ENCODE data around the gene UTF1.

The UTF1 gene

DNA sequence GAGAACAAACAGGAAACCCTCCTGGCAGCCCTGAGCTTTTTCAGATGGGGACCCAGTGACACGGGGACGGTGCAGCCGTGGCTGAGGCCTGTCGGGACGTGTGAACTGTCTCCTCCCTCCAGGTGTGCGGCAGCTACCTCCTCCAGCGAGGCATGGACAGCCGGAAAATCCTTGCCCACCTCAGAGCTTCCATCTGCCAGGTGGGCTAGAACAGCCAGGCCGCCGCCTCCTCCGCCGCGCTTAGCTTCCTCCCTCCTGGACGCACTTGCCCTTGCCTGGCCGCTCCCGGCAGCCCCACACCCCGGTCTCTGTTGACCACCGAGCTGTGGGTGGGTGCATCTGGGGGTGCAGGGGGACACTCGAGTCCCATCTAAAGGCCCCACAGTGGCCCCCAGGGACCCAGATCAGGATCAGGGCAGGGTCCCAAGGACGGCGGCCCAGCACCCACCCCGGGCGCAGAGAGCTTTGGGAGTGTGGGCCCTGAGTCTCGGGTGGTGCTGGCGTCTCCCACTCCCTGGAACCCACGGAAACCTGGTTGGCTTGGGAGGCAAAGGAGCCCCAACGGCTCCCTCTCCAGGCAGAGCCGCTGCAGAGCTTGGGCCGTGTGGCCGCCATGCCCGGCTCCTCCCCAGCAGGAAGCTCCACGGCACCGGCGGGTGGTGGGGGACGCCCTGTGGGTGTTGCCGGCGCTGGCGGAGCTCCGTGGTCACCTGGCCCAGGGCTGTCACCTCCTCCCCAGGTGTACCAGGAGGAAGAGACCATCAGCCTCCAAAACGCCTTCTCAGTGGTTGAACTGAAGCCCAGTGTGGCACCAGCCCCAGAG is 32.9 kb upstream of the UTF1 start:
- DNase-seq (ENCODE audit: low spot score) = no peak

DNA sequence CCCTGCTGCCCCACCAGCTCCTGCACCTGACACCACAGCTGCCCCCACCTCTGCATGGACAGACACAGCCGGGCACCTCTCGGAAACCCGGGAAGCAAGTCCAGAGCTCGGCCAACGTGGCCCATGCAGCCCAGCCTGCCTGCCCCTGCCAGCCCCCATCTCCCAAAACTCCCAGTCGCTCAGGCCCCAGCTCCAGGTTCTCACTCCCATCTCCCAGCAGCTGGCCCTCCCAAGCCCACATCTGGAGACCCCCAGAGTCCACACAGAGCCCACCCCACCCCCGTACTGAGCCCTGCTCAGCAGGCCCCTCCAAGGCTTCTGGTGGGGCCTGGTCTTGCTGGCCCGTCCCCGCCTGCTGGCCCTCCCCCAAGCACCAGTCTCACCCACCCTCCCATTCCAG is 32.2 kb upstream of the UTF1 start:
- no peak for DNase-seq (ENCODE audit: low spot score)

DNA sequence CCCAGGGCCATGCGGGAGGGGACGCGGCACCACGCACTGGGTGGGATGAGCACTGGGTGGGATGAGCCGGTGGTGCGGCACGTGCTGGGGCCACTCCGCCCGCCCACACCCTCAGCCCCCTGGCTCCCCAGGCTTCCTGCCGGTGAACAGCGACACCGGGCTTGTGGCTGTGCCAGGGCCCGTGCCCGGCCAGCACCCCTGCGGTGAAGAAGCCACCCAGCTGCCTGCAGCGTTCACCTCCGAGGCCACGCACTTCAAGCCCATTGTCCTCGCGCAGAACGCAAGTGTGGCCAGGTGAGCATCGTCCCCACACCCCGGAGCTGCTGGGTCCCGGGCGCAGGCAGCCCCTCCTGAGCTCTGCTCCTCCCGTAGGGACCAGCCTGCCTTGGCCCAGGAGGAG is 31.8 kb upstream of the UTF1 start:
- DNase-seq (ENCODE audit: low spot score) = no peak

DNA sequence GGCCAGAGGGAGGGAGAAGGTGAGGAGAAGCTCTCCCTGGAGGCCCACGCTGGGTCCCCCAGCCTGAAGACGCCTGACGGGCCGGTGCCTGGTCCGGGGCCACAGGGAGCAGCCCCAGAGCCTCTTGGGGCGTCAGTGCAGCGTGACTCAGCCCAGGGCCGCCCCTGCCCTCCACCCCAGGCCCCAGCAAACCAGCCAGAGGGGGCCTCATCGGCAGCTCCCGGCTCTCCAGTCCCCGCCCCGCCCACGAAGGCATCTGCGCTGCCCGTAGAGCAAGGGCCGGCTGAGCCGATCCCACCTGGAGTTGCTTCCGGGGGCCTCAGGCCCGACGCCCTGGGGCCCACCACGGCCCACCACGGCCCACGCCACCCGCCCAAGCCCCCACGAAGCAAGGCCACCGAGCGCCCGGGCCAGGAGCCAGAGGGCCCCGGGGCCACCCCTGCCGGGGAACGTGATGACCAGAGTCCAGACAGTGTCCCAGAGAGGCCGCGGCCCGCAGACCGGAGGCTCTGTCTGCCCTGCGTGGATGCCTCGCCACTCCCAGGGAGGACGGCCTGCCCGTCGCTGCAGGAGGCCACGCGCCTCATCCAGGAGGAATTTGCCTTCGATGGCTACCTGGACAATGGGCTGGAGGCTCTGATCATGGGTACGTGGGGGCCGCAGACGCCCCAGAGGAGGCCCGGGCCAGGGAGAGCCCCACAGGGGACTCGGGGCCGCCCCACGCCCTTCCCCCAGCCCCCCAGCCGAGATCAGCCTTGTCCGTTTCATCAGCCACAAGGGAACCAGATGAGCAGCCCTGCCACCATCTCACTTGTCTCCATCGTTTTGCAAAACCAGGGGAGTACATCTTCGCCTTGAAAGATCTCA is 31.2 kb upstream of the UTF1 start:
- no peak for DNase-seq (ENCODE audit: low spot score)

DNA sequence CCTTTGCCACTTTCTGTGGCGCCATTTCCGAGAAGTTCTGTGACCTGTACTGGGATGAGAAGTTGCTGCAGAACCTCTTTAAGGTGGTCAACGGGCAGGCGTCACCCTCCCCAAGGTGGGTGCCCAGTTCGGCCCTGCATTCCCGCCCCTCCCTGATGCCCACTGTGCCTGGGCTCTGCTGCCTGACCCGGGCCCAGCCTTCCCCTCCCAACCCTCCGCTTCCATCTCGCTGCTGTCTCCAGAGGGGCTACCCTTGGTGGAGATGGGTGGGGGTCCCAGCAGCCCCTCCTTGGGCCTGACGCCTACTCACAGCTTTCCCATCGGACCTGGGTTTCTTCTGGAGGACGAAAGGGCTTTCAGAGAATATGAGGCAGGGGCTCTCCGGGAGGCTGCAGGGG is 30.5 kb upstream of the UTF1 start:
- DNase-seq (ENCODE audit: low spot score) = no peak

DNA sequence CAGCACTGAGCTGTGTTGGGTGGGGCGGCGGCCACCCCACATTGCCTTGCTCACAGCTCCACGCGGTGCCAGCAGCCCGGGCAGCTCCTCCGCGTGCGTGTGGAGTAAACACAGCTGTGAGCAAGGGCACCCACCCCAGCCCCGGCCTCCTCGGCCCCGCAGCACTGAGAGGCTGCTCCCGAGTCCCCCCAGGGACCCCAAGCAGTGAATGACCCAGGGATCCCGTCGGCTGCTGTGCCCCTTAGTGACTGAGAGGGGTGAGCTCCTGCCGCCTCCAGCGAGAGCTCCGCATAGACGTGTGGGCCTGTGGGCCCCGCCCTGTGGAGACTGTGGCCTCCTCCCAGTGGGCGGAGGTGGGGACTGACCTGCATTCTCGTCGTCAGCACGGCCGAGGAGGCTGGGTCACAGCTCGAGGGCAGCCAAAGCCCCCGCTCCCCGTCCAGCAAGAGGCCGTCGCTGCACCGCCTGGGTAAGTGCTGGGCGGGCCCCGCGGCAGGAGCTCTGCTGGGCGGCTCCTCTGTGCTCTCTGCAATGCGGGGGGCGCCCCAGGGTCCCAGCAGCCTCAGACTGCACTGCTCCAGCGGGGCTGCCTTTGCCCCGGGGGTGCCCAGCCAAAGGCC is 29.9 kb upstream of the UTF1 start:
- DNase-seq (ENCODE audit: low spot score) = no peak

DNA sequence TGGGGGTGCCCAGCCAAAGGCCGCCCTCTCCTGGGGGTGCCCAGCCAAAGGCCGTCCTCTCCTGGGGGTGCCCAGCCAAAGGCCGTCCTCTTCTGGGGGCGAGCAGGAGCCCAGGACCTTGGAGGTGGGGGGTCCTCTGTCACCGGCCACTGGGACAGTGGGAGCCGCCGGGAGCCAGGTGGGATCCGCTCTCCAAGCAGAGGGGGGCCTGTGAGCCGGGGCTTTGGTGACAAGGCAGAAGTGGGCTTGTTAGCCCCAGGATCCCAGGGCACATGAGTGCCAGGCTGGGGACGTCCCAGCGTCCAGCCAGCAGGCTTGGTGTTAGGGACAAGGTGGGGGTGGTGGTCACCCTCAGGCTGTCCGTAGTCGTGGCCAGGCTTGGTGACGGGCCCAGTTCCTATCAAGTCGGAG is 29.4 kb upstream of the UTF1 start:
- DNase-seq (ENCODE audit: low spot score) = no peak

DNA sequence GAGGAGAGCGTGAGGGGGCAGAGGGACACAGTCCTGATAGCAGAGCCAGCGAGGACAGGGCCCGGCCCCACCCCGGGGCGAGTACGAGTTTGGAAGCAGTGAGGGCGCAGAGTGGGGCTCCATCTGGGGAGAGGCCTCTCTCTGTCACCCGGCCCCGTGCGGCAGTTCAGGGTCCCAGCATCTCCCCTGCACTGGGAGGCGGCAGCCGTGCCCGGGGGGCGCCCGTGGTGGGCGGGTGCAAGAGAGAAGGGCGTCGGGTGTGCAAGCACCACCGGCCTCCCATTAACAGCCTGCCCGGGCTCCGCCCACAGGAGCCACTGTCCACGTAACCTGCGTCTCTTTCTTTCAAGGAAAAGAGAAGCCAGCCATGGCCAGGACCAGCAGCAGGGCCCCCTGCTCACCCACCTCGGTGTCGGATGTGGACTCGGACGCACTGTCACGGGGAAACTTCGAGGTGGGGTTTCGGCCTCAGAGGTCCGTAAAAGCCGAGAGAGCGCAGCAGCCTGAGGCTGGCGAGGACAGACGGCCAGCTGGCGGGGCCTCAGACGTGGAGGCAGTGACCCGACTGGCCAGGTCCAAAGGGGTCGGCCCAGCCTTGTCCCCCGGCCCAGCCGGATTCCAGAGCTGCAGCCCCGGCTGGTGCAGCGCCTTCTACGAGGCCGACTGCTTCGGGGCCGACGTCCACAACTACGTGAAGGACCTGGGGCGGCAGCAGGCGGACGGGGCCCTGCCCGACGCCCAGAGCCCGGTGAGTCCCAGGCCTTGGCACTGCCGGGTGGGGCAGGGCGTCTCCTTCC is 28.7 kb upstream of the UTF1 start:
- DNase-seq (ENCODE audit: low spot score) = no peak

DNA sequence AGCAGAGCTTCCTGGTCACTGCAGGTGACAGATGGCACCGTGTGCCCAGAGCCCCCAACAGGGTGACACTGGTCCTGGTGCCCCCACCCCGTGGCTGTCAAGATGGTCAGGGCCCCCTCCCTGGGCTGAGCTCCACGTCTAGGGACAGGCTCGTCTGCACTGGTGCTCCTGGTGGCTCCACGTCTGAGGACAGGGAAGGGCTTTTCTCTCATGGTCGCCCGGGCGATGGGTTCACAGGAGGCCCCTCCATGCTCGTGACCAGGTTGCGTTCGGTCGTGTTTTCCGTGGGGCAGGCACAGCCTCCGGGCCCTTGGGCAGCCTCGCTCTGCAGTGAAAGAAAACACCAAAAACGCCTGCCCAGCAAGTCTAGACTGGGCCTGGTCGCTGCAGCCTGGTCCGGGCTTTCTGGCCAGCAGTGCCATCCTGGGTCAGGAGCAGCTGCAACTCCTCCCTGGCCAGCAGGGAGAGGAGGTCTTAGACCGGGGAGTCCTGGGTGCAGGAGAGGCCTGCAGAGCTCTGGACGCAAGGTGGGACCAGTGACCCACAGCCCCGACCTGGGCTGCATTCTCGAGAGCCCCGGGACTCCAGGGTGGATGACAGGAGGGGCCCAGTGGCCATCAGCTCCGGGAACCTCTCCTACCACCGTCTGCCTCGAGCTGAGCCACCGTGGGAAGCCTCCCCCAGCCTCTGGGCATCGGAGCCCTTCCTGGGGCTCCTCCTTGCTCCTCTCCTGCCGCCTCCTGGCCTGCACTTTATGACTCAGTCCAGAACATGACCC is 27.9 kb upstream of the UTF1 start:
- no peak for DNase-seq (ENCODE audit: low spot score)

DNA sequence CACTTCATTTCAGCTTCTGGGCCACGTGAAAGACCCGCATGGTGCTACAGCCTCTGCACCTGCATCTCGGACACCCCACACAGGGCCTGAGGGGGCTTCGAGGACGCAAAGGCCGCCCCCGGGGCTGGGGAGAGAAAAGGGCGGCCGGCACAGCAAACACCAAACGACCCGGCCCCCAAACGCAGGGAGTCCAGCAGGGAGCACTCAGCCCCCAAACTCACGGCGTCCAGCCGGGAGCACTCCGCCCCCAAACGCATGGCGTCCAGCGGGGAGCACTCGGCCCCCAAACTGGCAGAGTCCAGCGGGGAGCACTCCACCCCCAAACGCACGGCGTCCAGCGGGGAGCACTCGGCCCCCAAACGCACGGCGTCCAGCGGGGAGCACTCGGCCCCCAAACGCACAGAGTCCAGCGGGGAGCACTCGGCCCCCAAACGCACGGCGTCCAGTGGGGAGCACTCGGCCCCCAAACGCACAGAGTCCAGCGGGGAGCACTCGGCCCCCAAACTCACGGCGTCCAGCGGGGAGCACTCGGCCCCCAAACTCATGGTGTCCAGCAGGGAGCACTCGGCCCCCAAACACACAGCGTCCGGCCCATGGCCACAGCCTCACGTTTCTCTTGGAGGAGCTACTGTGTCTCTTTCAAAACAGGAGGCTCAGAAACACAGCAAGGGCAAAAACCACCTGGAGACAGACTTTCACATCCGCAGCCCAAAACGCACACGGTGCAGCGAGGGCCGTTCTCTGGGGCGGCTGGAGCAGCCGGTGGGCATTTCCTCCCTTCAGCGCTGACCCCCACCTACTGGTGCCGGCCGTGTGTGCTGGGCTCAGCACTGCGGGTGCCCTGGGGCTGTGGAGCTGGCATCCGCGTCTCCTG is 27.0 kb upstream of the UTF1 start:
- no peak for DNase-seq (ENCODE audit: low spot score)

DNA sequence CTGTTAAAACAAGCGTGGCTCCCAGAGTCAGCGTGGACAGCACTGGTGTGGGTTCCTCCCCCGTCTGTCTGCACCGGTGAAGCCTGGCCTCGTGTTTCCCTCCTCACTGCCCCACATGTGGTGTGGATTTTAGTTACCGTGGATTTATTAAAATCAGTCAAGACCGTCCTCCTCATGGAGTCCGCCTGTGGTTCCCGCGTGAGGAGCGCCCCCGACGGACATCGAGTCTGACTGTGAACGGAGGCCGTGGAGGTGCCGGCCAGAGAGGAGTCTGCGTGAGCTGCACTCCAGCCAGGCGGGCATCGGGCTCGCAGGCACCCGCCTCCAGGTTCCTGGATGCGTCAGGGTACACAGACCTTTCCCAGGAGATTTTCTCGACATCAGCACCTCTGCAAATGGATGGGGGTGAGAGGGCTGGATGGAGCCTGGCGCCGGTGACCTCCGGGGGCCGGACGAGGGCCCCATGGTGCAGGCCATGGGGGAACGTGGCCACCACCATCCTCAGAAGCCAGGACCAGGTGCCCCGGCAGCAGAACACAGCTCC is 26.3 kb upstream of the UTF1 start:
- no peak for DNase-seq (ENCODE audit: low spot score)

DNA sequence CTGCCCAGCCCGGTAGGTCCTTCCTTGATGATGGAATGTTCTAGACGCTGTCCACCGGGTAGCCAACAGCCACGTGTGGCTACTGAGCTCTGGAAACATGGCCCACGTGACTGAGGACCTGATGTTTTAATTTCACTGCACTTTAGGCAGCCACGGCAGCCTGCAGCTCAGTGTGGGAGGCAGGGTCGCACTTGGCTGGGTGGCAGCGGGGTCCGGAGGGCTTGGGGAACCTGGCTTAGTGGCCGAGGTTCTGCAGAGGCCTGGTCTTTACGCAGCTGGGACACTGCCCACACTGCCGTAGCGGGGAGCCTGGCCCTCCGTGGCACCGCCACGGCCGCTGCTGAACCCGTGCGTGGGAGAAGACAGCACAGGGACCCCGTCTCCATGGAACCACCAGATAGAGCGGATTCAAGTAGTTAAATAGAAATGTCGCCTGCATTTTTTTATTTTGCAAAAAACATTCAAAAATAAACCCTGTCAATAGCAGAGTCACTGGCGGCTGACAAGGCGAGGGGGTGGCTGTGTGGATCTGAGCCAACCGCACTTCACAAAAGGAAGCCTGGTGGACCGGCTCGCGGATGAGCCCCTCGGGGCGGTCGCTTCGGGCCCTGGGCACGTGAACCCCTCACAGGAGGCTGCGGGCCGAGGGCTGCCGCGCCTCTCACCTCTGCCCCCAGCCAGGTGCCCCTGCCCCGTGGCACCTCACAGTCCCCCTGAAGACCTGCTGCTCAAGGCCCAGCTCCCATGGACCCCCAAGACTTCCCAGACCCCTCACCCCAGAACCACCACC is 25.6 kb upstream of the UTF1 start:
- DNase-seq (ENCODE audit: low spot score) = no peak

DNA sequence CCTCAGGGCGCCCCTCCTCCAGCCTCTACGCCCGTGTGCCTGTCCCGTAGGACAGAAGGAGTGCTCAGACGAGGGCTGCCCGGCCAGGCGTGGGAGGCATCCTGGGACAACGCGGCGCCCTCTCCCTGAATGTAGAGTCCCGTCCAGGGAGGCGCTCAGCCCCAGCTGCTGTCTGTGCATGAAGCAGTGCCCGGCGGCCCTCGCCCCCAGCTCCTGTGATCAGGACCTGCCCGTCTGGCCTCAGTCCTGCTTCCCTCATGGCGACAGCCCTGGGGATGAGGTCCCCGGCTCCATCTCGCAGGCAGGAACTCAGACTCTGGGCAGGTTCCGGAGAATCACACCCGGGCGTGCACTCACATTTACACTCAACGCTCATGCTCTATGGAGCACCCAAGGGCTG is 24.9 kb upstream of the UTF1 start:
- no peak for DNase-seq (ENCODE audit: low spot score)

DNA sequence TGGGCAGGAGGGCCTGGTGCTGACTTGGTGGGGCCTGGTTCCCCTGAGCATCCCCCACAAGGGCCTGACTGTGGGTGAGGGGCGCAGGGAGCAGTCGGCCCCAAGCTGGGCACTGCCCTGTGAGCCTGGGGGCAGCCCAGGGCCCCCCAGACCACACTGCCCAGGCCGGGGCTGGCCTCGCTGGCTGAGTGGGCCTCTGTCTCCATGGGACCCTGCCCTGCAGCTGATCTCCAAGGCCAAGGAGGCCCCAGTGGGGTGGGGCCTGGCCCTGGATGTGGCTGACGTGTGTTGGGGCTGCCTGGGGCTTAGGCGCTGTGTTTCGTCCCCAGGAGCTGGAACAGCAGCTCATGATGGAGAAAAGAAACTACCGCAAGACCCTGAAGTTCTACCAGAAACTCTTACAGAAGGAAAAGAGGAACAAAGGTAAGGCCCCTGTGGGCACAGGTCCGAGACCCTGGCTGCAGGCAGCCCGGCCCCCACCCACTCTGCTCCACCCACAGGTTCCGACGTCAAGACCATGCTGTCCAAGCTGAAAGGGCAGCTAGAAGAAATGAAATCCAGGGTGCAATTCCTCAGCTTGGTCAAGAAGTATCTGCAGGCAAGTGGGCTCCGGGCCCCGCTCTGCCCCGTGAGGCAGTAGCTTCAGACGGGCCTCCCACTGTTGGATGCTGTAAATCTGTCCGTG is 23.5 kb upstream of the UTF1 start:
- no peak for DNase-seq (ENCODE audit: low spot score)

DNA sequence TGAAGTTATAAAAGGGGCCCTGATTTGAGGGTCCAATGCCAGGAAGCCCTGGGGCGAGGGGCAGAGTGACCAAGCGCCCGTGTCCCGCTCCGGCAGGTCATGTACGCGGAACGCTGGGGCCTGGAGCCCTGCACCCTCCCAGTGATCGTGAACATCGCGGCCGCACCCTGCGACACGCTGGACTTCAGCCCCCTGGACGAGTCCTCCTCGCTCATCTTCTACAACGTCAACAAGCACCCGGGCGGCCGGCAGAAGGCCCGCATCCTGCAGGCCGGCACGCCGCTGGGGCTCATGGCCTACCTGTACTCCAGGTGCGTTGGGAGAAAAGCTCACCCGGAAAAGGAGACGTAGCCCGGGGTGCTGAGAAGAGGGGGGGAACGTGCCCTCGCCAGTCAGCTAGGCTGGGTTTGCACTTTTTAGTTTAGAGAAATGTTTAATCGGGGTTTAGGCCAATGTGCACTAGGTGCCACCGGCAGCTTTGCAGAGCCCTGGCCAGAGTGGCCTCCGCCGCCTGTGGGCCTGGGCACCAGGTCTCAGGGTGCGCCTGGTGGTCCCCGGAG is 22.9 kb upstream of the UTF1 start:
- no peak for DNase-seq (ENCODE audit: low spot score)

DNA sequence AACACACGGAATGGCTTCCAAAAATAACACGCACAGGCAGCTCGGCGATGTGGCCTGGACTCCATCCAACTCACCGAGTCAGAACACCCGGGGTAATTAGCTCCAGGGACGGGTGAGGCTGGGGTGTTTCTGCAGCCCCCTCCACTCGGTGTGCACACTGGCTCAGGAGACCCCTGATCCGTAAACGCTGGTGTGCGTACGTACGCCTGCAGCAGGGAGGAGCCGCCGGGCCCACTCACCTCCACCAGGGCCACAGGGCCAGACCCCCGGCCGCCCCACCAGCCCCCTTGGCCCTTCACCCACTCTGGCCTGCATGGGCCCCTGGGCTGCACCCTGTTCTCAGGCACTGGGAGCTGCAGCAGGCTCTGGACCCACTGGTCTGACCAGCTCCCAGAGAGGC is 22.4 kb upstream of the UTF1 start:
- DNase-seq (ENCODE audit: low spot score) = no peak

DNA sequence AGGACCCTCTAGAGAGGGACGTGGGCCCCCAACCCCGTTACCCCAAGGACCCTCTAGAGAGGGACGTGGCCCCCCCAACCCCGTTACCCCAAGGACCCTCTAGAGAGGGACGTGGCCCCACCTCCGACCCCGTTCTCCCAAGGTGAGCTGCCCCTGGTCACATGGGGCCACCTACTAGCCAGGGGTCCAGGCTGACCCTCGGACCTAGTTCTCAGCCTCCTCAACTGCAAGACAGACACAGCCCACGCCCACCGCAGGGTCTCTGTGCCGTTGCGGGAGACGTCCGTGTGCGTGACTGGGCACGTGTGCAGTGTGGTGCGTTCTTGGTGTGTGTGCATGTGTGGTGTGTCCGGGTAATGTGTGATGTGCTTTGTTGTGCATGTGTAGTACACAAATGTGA is 21.6 kb upstream of the UTF1 start:
- no peak for DNase-seq (ENCODE audit: low spot score)

DNA sequence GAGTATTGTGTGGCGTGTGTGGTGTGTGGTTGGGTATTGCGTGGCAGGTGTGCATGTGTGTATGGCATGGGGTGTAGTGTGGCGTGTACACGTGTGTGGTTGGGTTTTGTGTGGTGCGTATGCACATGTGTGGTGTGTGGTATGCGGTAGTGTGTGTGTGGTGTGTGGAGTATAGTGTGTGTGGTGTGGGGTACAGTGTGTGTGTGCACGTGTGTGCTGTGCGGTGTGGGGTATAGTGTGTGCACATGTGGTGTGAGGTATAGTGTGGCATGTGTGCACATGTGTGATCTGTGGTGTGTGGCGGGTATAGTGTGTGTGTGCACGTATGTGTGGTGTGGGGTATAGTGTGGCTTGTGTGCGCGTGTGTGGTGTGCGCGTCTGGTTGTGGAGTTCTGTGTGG is 20.9 kb upstream of the UTF1 start:
- DNase-seq (ENCODE audit: low spot score) = no peak

Data from putamen (tissue), 1 donor.